ENCODE measurements around the gene RILPL1.

- no peak for TF ChIP-seq POLR2A (IDR thresholded peaks at IDR 0.05)
- TF ChIP-seq, protein P1, sequence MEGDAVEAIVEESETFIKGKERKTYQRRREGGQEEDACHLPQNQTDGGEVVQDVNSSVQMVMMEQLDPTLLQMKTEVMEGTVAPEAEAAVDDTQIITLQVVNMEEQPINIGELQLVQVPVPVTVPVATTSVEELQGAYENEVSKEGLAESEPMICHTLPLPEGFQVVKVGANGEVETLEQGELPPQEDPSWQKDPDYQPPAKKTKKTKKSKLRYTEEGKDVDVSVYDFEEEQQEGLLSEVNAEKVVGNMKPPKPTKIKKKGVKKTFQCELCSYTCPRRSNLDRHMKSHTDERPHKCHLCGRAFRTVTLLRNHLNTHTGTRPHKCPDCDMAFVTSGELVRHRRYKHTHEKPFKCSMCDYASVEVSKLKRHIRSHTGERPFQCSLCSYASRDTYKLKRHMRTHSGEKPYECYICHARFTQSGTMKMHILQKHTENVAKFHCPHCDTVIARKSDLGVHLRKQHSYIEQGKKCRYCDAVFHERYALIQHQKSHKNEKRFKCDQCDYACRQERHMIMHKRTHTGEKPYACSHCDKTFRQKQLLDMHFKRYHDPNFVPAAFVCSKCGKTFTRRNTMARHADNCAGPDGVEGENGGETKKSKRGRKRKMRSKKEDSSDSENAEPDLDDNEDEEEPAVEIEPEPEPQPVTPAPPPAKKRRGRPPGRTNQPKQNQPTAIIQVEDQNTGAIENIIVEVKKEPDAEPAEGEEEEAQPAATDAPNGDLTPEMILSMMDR (IDR thresholded peaks at IDR 0.05): no peak
- TF ChIP-seq POLR2AphosphoS5 (IDR thresholded peaks at IDR 0.05): no peak
Observed at GRCh38 chr12:123572391-123572790, 38.9 kb upstream of the RILPL1 start.
